ENCODE data around the gene POLRMT.
A peak's percentile ranks its signal among the peaks of the same experiment; 100 is the strongest.
"Not testable (repeated sequence)": the region's sequence is repeated elsewhere in the genome, so short reads cannot be mapped to it uniquely, and the experiment has no call there.

POLRMT gene

GRCh38 chr19:610801-611480, 22.4 kb downstream of the POLRMT start:
- DNase-seq (ENCODE audit: low read depth): peak; percentile 91

DNA sequence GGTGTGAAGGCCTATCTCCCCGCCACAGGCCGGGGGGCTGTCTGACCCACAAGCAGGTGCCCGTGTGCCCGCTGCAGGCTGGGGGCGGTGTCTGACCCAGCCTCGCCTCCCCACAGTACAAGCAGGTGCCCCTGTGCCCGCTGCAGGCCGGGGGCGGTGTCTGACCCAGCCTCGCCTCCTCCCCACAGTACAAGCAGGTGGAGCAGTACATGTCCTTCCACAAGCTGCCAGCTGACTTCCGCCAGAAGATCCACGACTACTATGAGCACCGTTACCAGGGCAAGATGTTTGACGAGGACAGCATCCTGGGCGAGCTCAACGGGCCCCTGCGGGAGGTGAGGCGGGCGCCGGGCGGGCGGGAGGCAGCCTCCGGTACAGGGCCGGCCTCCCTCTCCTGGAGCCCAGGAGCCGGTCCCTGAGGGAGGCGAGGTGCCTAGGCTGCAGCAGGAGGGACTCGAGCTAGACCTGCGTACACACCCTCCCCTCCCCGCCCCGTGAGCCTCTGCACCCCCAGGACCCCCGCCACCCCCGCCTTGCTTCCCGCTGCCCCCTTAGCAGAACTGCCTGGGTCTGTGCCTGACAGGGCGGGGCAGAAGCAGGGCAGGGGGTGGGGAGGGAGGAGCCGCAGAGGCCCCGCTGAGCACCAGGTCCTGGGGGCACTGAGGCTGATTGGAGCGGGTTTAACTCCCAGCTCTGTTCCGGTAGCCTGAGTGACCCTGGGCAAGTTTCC, 23.1 kb downstream of the POLRMT start:
- peak; percentile 33 for DNase-seq (ENCODE audit: low read depth)

DNA sequence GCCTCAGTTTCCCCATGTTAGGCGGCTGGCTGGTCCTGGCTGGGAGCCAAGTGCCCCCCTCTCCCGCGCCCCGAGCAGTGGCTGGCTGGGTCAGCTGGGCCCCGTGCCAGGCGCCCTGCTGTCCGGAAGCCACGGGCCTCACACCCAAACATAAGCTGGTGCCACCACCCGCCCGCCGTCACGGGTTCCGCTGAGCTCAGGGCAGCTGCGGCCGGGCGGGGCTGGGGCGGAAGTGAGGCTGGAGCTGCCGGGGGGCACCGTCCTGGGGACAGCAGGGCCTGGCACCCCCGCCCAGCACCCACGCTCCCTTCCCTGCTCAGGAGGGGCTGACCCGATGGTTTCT, 24.4 kb downstream of the POLRMT start:
- no peak for DNase-seq (ENCODE audit: low read depth)

DNA sequence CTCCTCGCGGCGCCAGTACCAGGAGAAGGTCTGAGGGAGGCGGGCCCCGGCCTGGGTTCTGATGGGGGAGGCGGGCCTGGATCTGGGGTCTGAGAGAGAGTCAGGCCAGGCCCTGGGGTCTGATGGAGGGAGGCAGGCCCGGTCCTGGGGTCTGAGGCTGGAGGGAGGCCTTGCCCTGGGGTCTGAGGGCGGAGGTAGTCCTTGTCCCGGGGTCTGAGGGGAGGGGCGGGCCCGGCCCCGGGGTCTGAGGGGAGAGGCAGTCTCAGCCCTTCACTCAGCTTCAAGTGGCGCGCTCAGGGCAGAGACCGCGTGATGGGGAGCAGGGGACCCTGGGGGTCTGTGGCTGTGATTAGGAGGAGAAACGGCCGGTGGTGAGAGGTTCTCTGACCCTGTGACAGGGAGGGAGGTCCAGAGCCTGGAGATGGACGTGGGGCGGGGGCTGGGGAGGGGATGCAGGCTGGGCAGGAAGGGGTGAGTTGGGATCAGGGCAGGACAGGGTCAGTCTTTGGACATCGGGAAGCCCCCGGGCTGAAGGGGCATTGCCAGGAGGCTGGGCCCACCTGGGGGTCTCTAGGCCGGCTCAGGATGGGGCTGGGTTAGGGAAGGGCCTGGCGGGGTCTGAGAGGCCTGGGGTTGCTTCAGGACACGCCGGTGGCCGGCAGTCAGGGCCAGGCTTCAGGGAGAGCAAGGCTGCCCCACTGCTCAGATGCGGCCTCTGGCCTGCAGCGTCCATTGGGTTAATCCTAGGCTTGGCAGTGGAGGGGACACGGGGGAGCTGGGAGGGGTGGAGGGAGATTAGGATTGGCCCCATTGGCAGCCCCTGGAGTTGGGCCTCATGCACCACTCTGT, 25.0 kb downstream of the POLRMT start:
- no peak for DNase-seq (ENCODE audit: low read depth)

- DNase-seq (ENCODE audit: low read depth): no peak
Measured at GRCh38 chr19:607301-608154, 25.8 kb downstream of the POLRMT start.

DNA sequence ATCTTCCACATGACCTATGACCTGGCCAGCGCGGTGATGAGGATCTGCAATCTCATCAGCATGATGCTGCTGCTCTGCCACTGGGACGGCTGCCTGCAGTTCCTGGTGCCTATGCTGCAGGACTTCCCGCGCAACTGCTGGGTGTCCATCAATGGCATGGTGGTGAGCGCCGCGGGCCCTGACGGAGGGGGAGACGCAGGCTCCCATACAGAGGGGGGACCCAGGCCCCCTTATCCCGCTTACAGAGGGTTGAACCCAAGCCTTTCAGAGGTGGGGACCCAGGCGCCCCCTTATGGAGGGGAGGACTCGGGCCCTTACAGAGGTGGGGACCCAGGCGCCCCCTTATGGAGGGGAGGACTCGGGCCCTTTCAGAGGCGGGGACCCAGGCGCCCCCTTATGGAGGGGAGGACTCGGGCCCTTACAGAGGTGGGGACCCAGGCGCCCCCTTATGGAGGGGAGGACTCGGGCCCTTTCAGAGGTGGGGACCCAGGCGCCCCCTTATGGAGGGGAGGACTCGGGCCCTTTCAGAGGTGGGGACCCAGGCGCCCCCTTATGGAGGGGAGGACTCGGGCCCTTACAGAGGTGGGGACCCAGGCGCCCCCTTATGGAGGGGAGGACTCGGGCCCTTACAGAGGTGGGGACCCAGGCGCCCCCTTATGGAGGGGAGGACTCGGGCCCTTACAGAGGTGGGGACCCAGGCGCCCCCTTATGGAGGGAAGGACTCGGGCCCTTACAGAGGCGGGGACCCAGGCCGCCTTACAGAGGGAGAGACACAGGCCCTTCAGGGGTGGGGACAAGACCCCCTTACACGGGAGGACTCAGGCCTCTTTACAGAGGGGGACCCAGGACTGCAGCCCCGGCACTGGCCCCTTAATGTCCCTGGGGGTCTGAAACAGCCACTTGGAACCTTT, 28.0 kb downstream of the POLRMT start:
- not testable (repeated sequence) for DNase-seq (ENCODE audit: low read depth)

- DNase-seq (ENCODE audit: low read depth): no peak
Measured at GRCh38 chr19:604355-604754, 29.0 kb downstream of the POLRMT start.

- DNase-seq (ENCODE audit: low read depth): not testable (repeated sequence)
Measured at GRCh38 chr19:603779-604178, 29.6 kb downstream of the POLRMT start.

DNA sequence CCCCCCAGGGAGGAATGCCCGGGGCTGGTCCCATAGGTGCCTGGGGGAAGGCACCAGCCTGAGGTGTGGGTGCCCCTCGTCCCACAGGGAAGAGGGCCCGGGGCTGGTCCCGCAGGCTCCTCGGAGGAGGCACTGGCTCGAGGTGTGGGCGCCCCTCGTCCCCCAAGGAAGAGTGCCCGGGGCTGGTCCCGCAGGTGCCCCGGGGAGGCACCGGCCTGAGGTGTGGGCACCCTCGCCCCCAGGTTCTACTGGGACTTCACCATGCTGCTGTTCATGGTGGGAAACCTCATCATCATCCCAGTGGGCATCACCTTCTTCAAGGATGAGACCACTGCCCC, 30.1 kb downstream of the POLRMT start:
- not testable (repeated sequence) for DNase-seq (ENCODE audit: low read depth)

DNA sequence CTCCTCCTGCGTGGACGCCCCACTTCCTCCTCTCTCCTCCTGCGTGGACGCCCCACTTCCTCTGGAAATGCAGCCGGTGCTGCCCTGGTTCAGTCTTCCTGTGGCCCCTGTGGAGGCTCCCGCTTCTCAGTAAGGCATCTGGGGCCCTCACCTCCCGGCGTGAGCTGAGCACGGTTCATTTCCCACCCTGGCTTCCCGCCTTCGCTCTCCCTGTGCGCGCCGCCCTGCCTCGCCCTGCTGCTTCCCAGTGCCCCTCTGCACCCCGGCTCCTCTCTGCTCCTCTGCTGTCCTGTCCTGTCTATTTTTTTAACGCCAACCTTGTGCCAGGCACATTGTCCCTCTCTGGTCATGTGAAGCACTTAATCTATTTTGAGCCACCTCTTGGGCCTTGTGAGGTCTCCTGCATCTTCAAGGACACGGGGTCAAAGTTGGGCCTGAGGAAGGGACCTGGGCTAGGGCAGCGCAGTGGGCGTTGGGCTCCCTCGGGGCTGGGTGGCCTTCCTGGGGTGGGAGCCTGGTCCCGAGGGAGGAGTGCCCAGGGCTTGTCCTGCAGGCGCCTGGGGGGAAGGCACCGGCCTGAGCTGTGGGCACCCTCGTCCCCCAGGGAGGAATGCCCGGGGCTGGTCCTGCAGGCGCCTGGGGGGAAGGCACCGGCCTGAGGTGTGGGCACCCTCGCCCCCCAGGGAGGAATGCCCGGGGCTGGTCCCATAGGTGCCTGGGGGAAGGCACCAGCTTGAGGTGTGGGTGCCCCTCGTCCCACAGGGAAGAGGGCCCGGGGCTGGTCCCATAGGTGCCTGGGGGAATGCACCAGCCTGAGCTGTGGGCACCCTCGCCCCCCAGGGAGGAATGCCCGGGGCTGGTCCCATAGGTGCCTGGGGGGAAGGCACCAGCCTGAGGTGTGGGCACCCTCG, 30.7 kb downstream of the POLRMT start:
- no peak for DNase-seq (ENCODE audit: low read depth)

GRCh38 chr19:601790-602189, 31.5 kb downstream of the POLRMT start:
- no peak for DNase-seq (ENCODE audit: low read depth)

GRCh38 chr19:601310-601709, 32.0 kb downstream of the POLRMT start:
- DNase-seq (ENCODE audit: low read depth): no peak

GRCh38 chr19:597406-598315, 35.7 kb downstream of the POLRMT start:
- no peak for DNase-seq (ENCODE audit: low read depth)

- no peak for DNase-seq (ENCODE audit: low read depth)
Measured at GRCh38 chr19:596263-596655, 37.1 kb downstream of the POLRMT start.

DNA sequence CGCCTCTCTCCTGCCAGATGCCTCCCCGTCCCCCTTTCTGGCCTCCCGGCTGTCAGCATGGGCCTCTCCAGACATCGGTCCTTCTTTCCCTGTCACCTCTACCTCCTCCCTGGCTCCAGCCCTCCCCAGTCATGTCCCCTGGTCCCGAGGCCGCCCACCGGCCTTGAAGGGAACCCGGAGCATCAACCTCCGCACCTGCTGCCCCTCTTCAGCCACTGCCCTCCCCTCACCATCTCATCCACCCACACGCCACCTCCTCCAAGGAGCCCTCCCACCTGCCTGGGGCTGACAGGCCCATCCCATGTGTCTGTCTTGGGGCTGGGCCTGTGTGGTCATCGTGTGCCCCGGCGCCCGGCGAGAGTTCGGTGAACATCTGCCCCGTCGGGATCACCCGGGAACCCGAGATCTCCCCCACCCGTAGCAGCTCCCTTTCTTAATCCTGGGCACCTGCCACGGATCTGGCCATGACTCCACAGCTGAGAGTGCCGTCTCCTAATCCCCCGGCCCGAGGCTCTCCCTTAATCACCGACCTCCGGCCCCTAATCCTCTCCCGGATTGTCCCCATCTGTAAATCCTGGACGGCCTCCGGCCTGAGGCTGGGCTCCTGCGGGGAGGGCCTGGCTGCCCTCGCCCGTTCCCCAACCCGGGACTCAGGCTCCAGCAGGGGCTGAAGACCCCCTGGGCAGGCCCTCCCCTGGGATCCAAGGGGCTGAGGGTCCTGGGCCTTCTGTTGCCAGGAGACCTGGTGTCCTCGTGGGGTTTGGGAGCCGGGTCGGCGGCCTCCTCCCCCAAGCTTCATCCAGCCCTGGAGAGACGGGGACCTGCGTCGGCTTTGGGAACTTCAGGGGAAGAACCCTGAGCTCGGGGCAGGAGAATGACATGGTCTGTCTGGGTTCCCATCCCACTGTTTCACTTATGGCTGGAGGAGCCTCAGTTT, 37.7 kb downstream of the POLRMT start:
- DNase-seq (ENCODE audit: low read depth): no peak

DNA sequence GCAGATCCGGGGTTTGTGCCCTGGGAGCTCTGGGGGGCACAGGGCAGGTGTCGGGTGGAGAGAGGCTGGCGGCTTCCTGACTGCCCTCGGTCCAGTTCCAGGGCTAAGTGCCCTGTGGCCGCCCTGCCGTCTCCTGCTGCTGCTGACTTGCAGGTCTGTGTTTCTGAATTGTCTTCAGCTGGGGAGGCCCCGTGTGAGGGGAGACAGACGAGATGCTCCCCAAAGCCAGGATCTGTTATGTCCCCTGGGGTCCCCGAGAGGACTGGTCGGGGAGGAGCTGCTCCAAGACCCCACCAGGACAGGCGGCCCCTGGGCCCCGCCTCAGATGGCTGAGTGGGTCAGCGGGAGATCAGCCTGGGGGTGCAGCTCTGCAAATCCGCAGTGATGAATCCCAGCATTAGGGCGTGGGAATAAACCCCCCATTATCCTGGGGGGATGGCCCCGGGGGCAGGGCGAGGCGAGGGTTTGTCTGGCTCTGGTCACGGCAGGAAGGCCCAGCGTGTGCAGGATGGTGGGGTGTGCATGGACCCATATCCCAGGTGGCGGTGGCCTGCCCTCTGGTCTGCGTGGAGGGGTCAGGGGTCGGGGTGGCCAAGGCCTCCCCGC, 39.0 kb downstream of the POLRMT start:
- DNase-seq (ENCODE audit: low read depth): no peak

DNA sequence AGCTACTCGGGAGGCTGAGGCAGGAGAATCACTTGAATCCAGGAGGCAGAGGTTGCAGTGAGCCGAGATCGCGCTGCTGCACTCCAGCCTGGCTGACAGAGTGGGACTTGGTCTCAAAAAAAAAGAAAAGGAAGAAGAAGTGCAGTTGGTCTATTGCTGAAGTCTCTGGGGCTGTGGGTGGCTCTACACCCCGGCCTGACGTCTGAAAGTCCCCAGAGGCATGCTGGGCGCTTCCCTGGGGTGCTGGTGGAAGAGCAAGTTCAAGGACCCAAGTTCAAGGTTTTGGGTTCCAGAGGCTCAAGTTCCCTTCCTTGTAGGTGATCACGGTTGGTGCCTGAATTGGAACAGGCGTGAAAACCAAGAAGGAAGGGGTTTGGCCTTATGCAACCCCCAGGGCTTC, 39.8 kb downstream of the POLRMT start:
- DNase-seq (ENCODE audit: low read depth): no peak
